Smooth muscle cell (in vitro differentiated cells): Measurements from ENCODE around the gene CYP3A5. TPM values are rescaled to one million over a fixed set of nuclear protein-coding genes. Genes with fewer than 3 reads are reported as not detected.

Experiments used
- DNase-seq: peaks from one replicate; lab custom pipeline; 2025; ENCODE audit not compliant: unreplicated experiment; lab: John Stamatoyannopoulos, UW
- H2AFZ ChIP-seq: fragments of 200-600 bp; sonication (generic); 2 replicates; pipeline ENCODE4 v1.6.0; 2016; ENCODE audit warnings: antibody characterized with exemption, low read depth, mild to moderate bottlenecking
- H3F3A ChIP-seq: fragments of 200-600 bp; sonication (generic); 2 replicates; pipeline ENCODE4 v1.6.0; 2017; ENCODE audit warnings: antibody characterized with exemption, low read depth
- H3K27ac ChIP-seq: fragments of 200-600 bp; sonication (generic); 2 replicates; pipeline ENCODE4 v1.5.1; 2016; ENCODE audit warnings: low read depth, mild to moderate bottlenecking
- H3K27me3 ChIP-seq: fragments of 200-600 bp; sonication (generic); 2 replicates; pipeline ENCODE4 v1.6.1; 2016; ENCODE audit warnings: low read depth, mild to moderate bottlenecking
- H3K36me3 ChIP-seq: fragments of 200-600 bp; sonication (generic); 2 replicates; pipeline ENCODE4 v1.5.1; 2016; ENCODE audit warnings: low read depth
- H3K4me1 ChIP-seq: fragments of 200-600 bp; sonication (generic); 2 replicates; pipeline ENCODE4 v1.5.1; 2016; ENCODE audit warnings: low read depth
- H3K4me2 ChIP-seq: fragments of 200-600 bp; sonication (generic); 2 replicates; pipeline ENCODE4 v1.6.0; 2016; ENCODE audit warnings: mild to moderate bottlenecking
- H3K4me3 ChIP-seq: fragments of 200-600 bp; sonication (generic); 2 replicates; pipeline ENCODE4 v1.5.1; 2016; ENCODE audit warnings: mild to moderate bottlenecking
- H3K79me2 ChIP-seq: fragments of 200-600 bp; sonication (generic); 2 replicates; pipeline ENCODE4 v1.6.0; 2016; ENCODE audit warnings: low read depth, mild to moderate bottlenecking
- H3K9ac ChIP-seq: fragments of 200-600 bp; sonication (generic); 2 replicates; pipeline ENCODE4 v1.6.0; 2016; ENCODE audit warnings: low read depth
- H3K9me3 ChIP-seq: fragments of 200-600 bp; sonication (generic); replicated peaks from 2 replicates; pipeline ENCODE4 v1.5.1; 2016; ENCODE audit warnings: low read depth
- H4K20me1 ChIP-seq: fragments of 200-600 bp; sonication (generic); 2 replicates; pipeline ENCODE4 v1.6.0; 2016; ENCODE audit warnings: low read depth
- WGBS: methylation state at CpG from one replicate; pipeline ENCODE4 v1.1.7; 2016; ENCODE audit warnings: low lambda C conversion rate; 5-methylcytosine and 5-hydroxymethylcytosine counted together
- polyA plus RNA-seq: library from polyadenylated mRNA; unstranded; fragments of >200 nt; fragmentation: Nextera tagmentation; extraction: Ambion mirVana; gene quantifications from 2 replicates; pipeline ENCODE4 v1.2.1, GENCODE V29; 2016
- total RNA-seq: library from RNA; depleted of rRNA; stranded (reverse); fragments of >200 nt; gene quantifications from 2 replicates; pipeline ENCODE4 v1.2.3, GENCODE V29; 2014
- TF ChIP-seq, protein P1 (sequence below): fragments of 200-600 bp; sonication (generic); IDR thresholded peaks from 2 replicates; pipeline ENCODE4 v1.5.1; 2017; ENCODE audit warnings: borderline replicate concordance, mild to moderate bottlenecking, antibody characterized with exemption; ENCODE audit not compliant: insufficient read depth, poor library complexity, severe bottlenecking

Gene CYP3A5
- total and polyA plus RNA-seq, 2 experiments from 2014 or later, result 0.19 TPM; not detected in 1

DNA sequence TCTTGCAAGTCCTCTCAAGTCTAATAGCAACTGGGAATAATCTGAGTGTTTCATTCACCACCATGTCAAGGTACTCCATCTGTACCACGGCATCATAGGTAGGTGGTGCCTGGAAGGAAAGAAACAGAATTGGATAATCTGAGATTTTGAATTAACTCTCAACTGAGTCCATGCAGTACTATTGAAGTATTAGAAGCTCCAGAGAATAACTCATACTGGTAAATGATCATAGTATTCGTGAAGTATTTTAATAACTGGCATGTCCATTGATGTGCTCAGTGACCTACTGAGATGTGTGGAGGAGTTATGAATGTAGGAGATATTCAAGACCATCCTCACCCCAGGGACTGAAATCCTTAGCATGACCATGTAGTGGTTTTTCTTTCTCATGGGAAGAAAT lies 27.1 kb downstream of the CYP3A5 start:
- no peak overlapping the region for H3K9ac ChIP-seq
- no peak overlapping the region for H3K4me2 ChIP-seq
- H3F3A ChIP-seq, result no peaks in the 10 kb centered on the region
- no peaks in the 10 kb centered on the region for H3K9me3 ChIP-seq
- no peak overlapping the region for H3K27ac ChIP-seq
- H3K4me1 ChIP-seq, result no peaks in the 10 kb centered on the region
- H3K27me3 ChIP-seq, result no peaks in the 10 kb centered on the region
- no peaks in the 10 kb centered on the region for H3K36me3 ChIP-seq
- TF ChIP-seq, protein P1, sequence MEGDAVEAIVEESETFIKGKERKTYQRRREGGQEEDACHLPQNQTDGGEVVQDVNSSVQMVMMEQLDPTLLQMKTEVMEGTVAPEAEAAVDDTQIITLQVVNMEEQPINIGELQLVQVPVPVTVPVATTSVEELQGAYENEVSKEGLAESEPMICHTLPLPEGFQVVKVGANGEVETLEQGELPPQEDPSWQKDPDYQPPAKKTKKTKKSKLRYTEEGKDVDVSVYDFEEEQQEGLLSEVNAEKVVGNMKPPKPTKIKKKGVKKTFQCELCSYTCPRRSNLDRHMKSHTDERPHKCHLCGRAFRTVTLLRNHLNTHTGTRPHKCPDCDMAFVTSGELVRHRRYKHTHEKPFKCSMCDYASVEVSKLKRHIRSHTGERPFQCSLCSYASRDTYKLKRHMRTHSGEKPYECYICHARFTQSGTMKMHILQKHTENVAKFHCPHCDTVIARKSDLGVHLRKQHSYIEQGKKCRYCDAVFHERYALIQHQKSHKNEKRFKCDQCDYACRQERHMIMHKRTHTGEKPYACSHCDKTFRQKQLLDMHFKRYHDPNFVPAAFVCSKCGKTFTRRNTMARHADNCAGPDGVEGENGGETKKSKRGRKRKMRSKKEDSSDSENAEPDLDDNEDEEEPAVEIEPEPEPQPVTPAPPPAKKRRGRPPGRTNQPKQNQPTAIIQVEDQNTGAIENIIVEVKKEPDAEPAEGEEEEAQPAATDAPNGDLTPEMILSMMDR, result no peak
- no peak overlapping the region for H2AFZ ChIP-seq
- H3K79me2 ChIP-seq, result no peaks in the 10 kb centered on the region
- H4K20me1 ChIP-seq, result no peaks in the 10 kb centered on the region
- DNase-seq, result no peak
- H3K4me3 ChIP-seq, result no peak overlapping the region
- WGBS, result 100% methylated on average over 2 of the region's 2 CpGs

DNA sequence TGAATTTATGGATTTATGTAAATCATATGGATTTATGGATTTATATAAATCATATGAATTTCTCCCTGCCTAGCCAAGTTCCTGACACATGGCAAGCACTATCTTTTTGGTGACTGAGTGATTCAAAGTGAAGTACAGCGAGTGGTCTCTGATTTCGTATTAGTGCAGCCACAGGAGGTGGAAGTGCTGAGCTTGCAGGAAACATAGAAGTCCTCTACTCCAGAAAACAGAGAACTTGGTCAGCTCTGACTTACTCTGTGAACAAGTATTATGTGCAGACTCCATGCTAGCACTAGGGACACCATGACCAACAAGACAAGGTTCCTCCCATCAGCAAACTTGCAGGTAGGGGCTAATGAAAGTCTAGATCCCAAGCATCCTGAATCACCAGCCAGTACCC lies 28.5 kb downstream of the CYP3A5 start:
- Histone ChIP-seq H3K27ac (no peak overlapping the region), H4K20me1 (no peaks in the 10 kb centered on the region), H3K4me1 (no peaks in the 10 kb centered on the region), H3K4me3 (no peak overlapping the region), H2AFZ (no peak overlapping the region), H3K36me3 (no peaks in the 10 kb centered on the region), H3F3A (no peaks in the 10 kb centered on the region), H3K4me2 (no peak overlapping the region), H3K9ac (no peak overlapping the region), H3K79me2 (no peaks in the 10 kb centered on the region), H3K27me3 (no peaks in the 10 kb centered on the region), H3K9me3 (no peaks in the 10 kb centered on the region)
- 100% methylated on average over 2 of the region's 2 CpGs for WGBS
- TF ChIP-seq, protein P1, result no peak
- no peak for DNase-seq

DNA sequence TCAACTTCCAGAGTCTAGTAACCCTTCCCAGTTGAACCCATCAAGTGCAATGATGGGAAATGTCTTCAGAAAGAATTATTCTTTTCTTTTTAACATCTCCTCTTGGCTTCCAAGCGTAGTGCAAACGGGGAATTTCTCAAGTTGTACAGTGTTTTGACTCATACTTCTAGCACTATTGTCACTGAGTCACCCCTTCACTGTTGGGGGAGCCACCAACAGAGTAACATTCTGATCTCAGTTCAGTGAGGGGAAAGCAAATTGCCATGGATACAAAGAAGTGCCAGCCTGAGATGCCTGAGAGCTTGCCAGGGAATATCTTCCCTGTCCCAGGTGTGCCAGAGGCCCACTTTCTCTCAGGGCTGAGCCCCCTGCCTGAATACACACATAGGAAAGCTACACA lies 31.0 kb downstream of the CYP3A5 start:
- no peak for DNase-seq
- no peaks in the 10 kb centered on the region for H4K20me1 ChIP-seq
- 91% methylated on average over 2 of the region's 2 CpGs for WGBS
- no peak overlapping the region for H3K4me3 ChIP-seq
- no peaks in the 10 kb centered on the region for H3K79me2 ChIP-seq
- TF ChIP-seq, protein P1, result no peak
- no peaks in the 10 kb centered on the region for H3K27me3 ChIP-seq
- H3K36me3 ChIP-seq, result no peaks in the 10 kb centered on the region
- H3K9me3 ChIP-seq, result no peaks in the 10 kb centered on the region
- H3K9ac ChIP-seq, result no peak overlapping the region
- H2AFZ ChIP-seq, result no peak overlapping the region
- no peaks in the 10 kb centered on the region for H3F3A ChIP-seq
- H3K27ac ChIP-seq, result no peak overlapping the region
- no peaks in the 10 kb centered on the region for H3K4me1 ChIP-seq
- no peak overlapping the region for H3K4me2 ChIP-seq

DNA sequence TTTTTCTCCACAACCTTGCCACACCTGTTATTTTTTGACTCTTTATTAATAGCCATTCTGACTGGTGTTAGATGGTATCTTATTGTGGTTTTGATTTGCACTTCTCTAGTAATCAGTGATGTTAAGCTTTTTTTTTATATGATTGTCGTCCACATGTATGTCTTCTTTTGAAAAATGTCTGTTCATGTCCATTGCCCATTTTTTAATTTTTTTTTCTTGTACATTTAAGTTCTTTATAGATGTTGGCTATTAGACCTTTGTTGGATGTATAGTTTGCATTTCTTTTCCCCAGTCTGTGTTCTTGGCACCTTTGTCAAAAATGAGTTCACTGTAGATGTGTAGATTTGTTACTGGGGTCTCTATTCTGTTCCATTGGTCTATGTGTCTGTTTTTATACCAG lies 34.2 kb downstream of the CYP3A5 start:
- TF ChIP-seq, protein P1, result no peak
- Histone ChIP-seq H3K79me2 (no peaks in the 10 kb centered on the region), H3K36me3 (no peaks in the 10 kb centered on the region), H3K27me3 (no peaks in the 10 kb centered on the region), H3K4me2 (no peak overlapping the region), H2AFZ (no peak overlapping the region), H3K9me3 (no peaks in the 10 kb centered on the region), H3K4me3 (no peak overlapping the region), H3K27ac (no peak overlapping the region), H4K20me1 (no peaks in the 10 kb centered on the region), H3K4me1 (no peaks in the 10 kb centered on the region), H3F3A (no peaks in the 10 kb centered on the region), H3K9ac (no peak overlapping the region)
- no peak for DNase-seq
- WGBS, result 95% methylated on average over 1 of the region's 1 CpG
